ENCODE measurements around the gene LAMP1. TPM values are rescaled to one million over a fixed set of nuclear protein-coding genes. Genes with fewer than 3 reads are reported as not detected.

The LAMP1 gene
- total RNA-seq, 3 donors from 2014 or later (not counting 1 experiment from before 2014, with no cell fraction given), result 137 to 168 (median 159) TPM

DNA sequence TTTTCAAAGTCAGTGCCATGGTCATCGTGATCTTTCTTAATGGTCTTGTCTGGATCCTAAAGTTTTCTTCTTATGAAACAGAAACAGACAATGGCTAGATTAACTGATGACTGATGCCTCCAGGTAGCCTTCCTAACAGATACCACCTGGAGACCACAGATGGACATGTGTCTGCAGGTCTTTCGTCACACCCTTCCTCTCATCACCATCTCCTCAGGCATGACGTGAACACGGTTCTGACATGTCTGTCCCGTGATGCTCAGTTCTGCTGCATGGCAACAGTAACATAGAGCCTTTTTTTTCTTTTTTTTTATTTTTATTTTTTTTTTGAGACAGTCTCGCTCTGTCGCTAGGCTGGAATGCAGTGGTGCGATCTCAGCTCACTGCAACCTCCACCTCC is 13.1 kb upstream of the LAMP1 start:
- Mint-ChIP-seq H3K27me3 (ENCODE audit: low read depth in 2 of 2) (peaks cover 3 to 11% of the 10 kb centered on the region in 2 donors), H3K27ac (no peak overlapping the region), H3K4me1 (no peaks in the 10 kb centered on the region), H3K36me3 (no peaks in the 10 kb centered on the region), H3K4me3 (no peak overlapping the region), H3K9me3 (no peaks in the 10 kb centered on the region)
- no peaks in the 10 kb centered on the region for H3K36me3 ChIP-seq (ENCODE audit: control insufficient read depth, insufficient read depth, low read length)
- no peak for ATAC-seq
- no peak for DNase-seq
- no peaks in the 10 kb centered on the region for H3K9me3 ChIP-seq (ENCODE audit: control insufficient read depth, insufficient read depth, low read length)
- no peaks in the 10 kb centered on the region for H3K4me1 ChIP-seq (ENCODE audit: control insufficient read depth, insufficient read depth, low read length)
- H3K27ac ChIP-seq (ENCODE audit: low read length), result no peak overlapping the region
- TF ChIP-seq, protein P1, sequence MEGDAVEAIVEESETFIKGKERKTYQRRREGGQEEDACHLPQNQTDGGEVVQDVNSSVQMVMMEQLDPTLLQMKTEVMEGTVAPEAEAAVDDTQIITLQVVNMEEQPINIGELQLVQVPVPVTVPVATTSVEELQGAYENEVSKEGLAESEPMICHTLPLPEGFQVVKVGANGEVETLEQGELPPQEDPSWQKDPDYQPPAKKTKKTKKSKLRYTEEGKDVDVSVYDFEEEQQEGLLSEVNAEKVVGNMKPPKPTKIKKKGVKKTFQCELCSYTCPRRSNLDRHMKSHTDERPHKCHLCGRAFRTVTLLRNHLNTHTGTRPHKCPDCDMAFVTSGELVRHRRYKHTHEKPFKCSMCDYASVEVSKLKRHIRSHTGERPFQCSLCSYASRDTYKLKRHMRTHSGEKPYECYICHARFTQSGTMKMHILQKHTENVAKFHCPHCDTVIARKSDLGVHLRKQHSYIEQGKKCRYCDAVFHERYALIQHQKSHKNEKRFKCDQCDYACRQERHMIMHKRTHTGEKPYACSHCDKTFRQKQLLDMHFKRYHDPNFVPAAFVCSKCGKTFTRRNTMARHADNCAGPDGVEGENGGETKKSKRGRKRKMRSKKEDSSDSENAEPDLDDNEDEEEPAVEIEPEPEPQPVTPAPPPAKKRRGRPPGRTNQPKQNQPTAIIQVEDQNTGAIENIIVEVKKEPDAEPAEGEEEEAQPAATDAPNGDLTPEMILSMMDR (IDR thresholded peaks at IDR 0.05), result no peak
- no peaks in the 10 kb centered on the region for H3K27me3 ChIP-seq (ENCODE audit: control insufficient read depth, insufficient read depth, low read length)
- H3K4me3 ChIP-seq (ENCODE audit: low read length), result no peak overlapping the region
- intact Hi-C loops (cut with micrococcal nuclease), result no loop called here
- WGBS (ENCODE audit: insufficient coverage), result 89% methylated on average over 8 of the region's 8 CpGs

DNA sequence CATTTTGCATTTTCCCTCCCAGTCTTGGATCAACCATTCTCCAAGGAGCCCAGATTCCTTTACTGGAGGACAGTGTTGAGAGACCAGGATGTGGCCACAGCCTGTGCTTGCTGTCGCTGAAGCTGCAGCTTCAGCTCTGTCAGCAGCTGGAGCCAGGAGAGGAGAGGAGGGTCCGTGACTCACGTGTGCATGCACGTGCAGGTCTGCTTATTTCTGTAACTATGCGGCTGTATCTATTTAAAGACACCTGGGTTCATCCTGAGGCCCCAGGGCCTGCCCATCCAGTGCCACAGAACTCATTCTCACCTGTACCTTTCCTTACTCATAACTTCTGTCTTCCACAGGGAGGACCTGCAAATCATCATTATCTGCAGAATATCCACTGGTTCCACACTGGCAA is 8.2 kb upstream of the LAMP1 start:
- Mint-ChIP-seq H3K27me3 (ENCODE audit: low read depth in 2 of 2) (peaks cover 34 to 35% of the 10 kb centered on the region in 2 donors), H3K27ac (no peak overlapping the region), H3K4me3 (no peak overlapping the region)

DNA sequence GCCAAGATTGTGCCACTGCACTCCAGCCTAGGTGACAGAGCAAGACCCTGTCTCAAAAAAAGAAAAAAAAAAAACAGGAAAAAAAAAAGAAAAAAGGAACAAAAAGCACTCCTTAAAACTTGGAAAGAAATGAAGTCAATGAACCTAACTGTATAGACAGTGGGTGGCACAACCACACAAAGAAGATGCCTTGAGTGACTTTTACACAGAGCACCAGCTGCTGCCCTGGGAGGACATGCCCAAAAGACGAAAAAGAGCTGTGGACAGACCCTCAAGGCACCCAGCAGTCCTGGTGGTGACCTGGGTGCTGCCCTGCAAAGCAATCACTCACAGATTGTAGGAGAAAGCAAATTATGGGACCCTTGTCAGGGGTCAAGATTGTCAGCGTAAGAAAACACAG is 5.9 kb upstream of the LAMP1 start:
- TF ChIP-seq, protein P1 (IDR thresholded peaks at IDR 0.05), result no peak
- ATAC-seq (no peak), DNase-seq (no peak)
- no peaks in the 10 kb centered on the region for H3K36me3 ChIP-seq (ENCODE audit: control insufficient read depth, insufficient read depth, low read length)
- WGBS (ENCODE audit: insufficient coverage), result 81% methylated on average over 2 of the region's 2 CpGs
- H3K4me3 Mint-ChIP-seq, result peak overlapping the region; percentile 31
- H3K27ac Mint-ChIP-seq, result no peak overlapping the region
- H3K4me1 ChIP-seq (ENCODE audit: control insufficient read depth, insufficient read depth, low read length), result peaks cover 9% of the 10 kb centered on the region
- H3K9me3 Mint-ChIP-seq, result no peaks in the 10 kb centered on the region
- H3K27ac ChIP-seq (ENCODE audit: low read length), result no peak overlapping the region
- H3K27me3 ChIP-seq (ENCODE audit: control insufficient read depth, insufficient read depth, low read length), result peaks cover 8% of the 10 kb centered on the region
- intact Hi-C loops (cut with micrococcal nuclease), result no loop called here
- peaks cover 37 to 38% of the 10 kb centered on the region in 2 donors for H3K27me3 Mint-ChIP-seq (ENCODE audit: low read depth in 2 of 2)
- no peaks in the 10 kb centered on the region for H3K36me3 Mint-ChIP-seq
- H3K4me1 Mint-ChIP-seq, result peaks cover 7 to 8% of the 10 kb centered on the region in 2 donors
- no peaks in the 10 kb centered on the region for H3K9me3 ChIP-seq (ENCODE audit: control insufficient read depth, insufficient read depth, low read length)
- no peak overlapping the region for H3K4me3 ChIP-seq (ENCODE audit: low read length)

More for the DNA sequence above, 8.2 kb upstream of the LAMP1 start:
- H3K36me3 ChIP-seq (ENCODE audit: control insufficient read depth, insufficient read depth, low read length), result no peaks in the 10 kb centered on the region
- peaks cover 7% of the 10 kb centered on the region for H3K4me1 ChIP-seq (ENCODE audit: control insufficient read depth, insufficient read depth, low read length)
- ATAC-seq (peak in 1 of 3 donors; percentile 15), DNase-seq (no peak)
- peaks cover 8% of the 10 kb centered on the region for H3K27me3 ChIP-seq (ENCODE audit: control insufficient read depth, insufficient read depth, low read length)
- Mint-ChIP-seq H3K4me1 (peaks cover 7 to 8% of the 10 kb centered on the region in 2 donors), H3K9me3 (no peaks in the 10 kb centered on the region), H3K36me3 (no peaks in the 10 kb centered on the region)
- H3K9me3 ChIP-seq (ENCODE audit: control insufficient read depth, insufficient read depth, low read length), result no peaks in the 10 kb centered on the region
- TF ChIP-seq, protein P1 (IDR thresholded peaks at IDR 0.05), result no peak
- intact Hi-C loops (cut with micrococcal nuclease), result no loop called here
- no peak overlapping the region for H3K27ac ChIP-seq (ENCODE audit: low read length)
- WGBS (ENCODE audit: insufficient coverage), result 61% methylated on average over 5 of the region's 5 CpGs
- H3K4me3 ChIP-seq (ENCODE audit: low read length), result no peak overlapping the region

All from natural killer cell (primary cell).